SK-N-MC (cell line): Measurements from ENCODE around the gene OR14A16.

ENCODE experiments used
- EZH2 ChIP-seq: fragments of 200-600 bp; sonication (generic); IDR thresholded peaks from one replicate; pipeline ENCODE4 v1.6.1; 2017; ENCODE audit warnings: antibody characterized with exemption
- FOXP2 ChIP-seq: optimal IDR thresholded peaks from 2 replicates; pipeline ENCODE3; 2011; ENCODE audit warnings: mild to moderate bottlenecking, moderate library complexity; ENCODE audit not compliant: insufficient read depth; ENCODE audit errors: extremely low read length, control extremely low read depth
- POLR2AphosphoS5 ChIP-seq: IDR thresholded peaks from 2 replicates; pipeline ENCODE4 v1.6.1; 2012; ENCODE audit warnings: mild to moderate bottlenecking, low read depth, low read length, borderline replicate concordance

GRCh38 chr1:247822060-247822459, 1.9 kb downstream of the OR14A16 start:
- TF ChIP-seq EZH2: no peak
- no peak for TF ChIP-seq POLR2AphosphoS5
- TF ChIP-seq FOXP2: no peak
